Tibial nerve (tissue), 4 donors: Measurements from ENCODE around the gene SYK.

ENCODE experiments used
- CTCF ChIP-seq, 5 experiments: fragments of 200-600 bp in 3 of 5; fragments of 450-650 bp in 2 of 5; sonication (generic) in 3 of 5; IDR thresholded peaks; one replicate each; pipeline ENCODE4 v1.5.1; 2016 to 2019; ENCODE audit warnings: antibody characterized with exemption in 5 of 5, mild to moderate bottlenecking in 3 of 5, moderate library complexity in 2 of 5
- EP300 ChIP-seq, 2 donors: sonication (generic); formaldehyde crosslinking; IDR thresholded peaks; one replicate each; pipeline ENCODE4 v1.6.1; 2017; ENCODE audit warnings: antibody characterized with exemption in 2 of 2, mild to moderate bottlenecking in 1 of 2
- POLR2A ChIP-seq, 2 donors: fragments of 450-650 bp; IDR thresholded peaks; one replicate each; pipeline ENCODE4 v1.6.1; 2017; ENCODE audit warnings: antibody characterized with exemption in 2 of 2, mild to moderate bottlenecking in 2 of 2, moderate library complexity in 2 of 2

- TF ChIP-seq CTCF (IDR thresholded peaks at IDR 0.05) = no peak
- no peak for TF ChIP-seq POLR2A (IDR thresholded peaks at IDR 0.05)
- TF ChIP-seq EP300 (IDR thresholded peaks at IDR 0.05) = no peak
Observed at GRCh38 chr9:90832261-90832660, 30.6 kb downstream of the SYK start.
